ENCODE results near the gene MTHFSD.

MTHFSD gene

GRCh38 chr16:86558355-86559193 is 3.5 kb upstream of the MTHFSD start:
- no peak for TF ChIP-seq POLR2A (IDR thresholded peaks at IDR 0.05; ENCODE audit: low read length)
- TF ChIP-seq GATA1 (IDR thresholded peaks at IDR 0.05; ENCODE audit: low read depth, low read length), result no peak
- DNase-seq, result no peak

- no peak for DNase-seq
- TF ChIP-seq GATA1 (IDR thresholded peaks at IDR 0.05; ENCODE audit: low read depth, low read length) (no peak), POLR2A (IDR thresholded peaks at IDR 0.05; ENCODE audit: low read length) (no peak)
These were observed 2.6 kb upstream of the MTHFSD start for GRCh38 chr16:86557587-86557986.

- no peak for TF ChIP-seq POLR2A (IDR thresholded peaks at IDR 0.05; ENCODE audit: low read length)
- no peak for TF ChIP-seq GATA1 (IDR thresholded peaks at IDR 0.05; ENCODE audit: low read depth, low read length)
- DNase-seq, result no peak
These were observed 1.5 kb upstream of the MTHFSD start for GRCh38 chr16:86556576-86556975.

GRCh38 chr16:86555704-86556075 is 655 bp upstream of the MTHFSD start:
- no peak for DNase-seq
- TF ChIP-seq GATA1 (IDR thresholded peaks at IDR 0.05; ENCODE audit: low read depth, low read length) (no peak), POLR2A (IDR thresholded peaks at IDR 0.05; ENCODE audit: low read length) (no peak)

- TF ChIP-seq GATA1 (IDR thresholded peaks at IDR 0.05; ENCODE audit: low read depth, low read length) (no peak), POLR2A (IDR thresholded peaks at IDR 0.05; ENCODE audit: low read length) (no peak)
- no peak for DNase-seq
These were observed 477 bp downstream of the MTHFSD start for GRCh38 chr16:86554599-86554916.

- DNase-seq, result no peak
- no peak for TF ChIP-seq GATA1 (IDR thresholded peaks at IDR 0.05; ENCODE audit: low read depth, low read length)
- no peak for TF ChIP-seq POLR2A (IDR thresholded peaks at IDR 0.05; ENCODE audit: low read length)
These were observed 1.7 kb downstream of the MTHFSD start for GRCh38 chr16:86553356-86553755.

- TF ChIP-seq POLR2A (IDR thresholded peaks at IDR 0.05; ENCODE audit: low read length) (no peak), GATA1 (IDR thresholded peaks at IDR 0.05; ENCODE audit: low read depth, low read length) (no peak)
- no peak for DNase-seq
These were observed 4.8 kb downstream of the MTHFSD start for GRCh38 chr16:86550281-86550680.

GRCh38 chr16:86549893-86550190 is 5.2 kb downstream of the MTHFSD start:
- no peak for DNase-seq
- TF ChIP-seq GATA1 (IDR thresholded peaks at IDR 0.05; ENCODE audit: low read depth, low read length) (no peak), POLR2A (IDR thresholded peaks at IDR 0.05; ENCODE audit: low read length) (no peak)

GRCh38 chr16:86549076-86549892 is 5.8 kb downstream of the MTHFSD start:
- no peak for DNase-seq
- TF ChIP-seq POLR2A (IDR thresholded peaks at IDR 0.05; ENCODE audit: low read length) (no peak), GATA1 (IDR thresholded peaks at IDR 0.05; ENCODE audit: low read depth, low read length) (no peak)

- no peak for DNase-seq
- TF ChIP-seq POLR2A (IDR thresholded peaks at IDR 0.05; ENCODE audit: low read length) (no peak), GATA1 (IDR thresholded peaks at IDR 0.05; ENCODE audit: low read depth, low read length) (no peak)
These were observed 7.7 kb downstream of the MTHFSD start for GRCh38 chr16:86547286-86547685.

GRCh38 chr16:86546638-86547013 is 8.4 kb downstream of the MTHFSD start:
- TF ChIP-seq GATA1 (IDR thresholded peaks at IDR 0.05; ENCODE audit: low read depth, low read length) (no peak), POLR2A (IDR thresholded peaks at IDR 0.05; ENCODE audit: low read length) (no peak)

GRCh38 chr16:86545954-86546637 is 8.9 kb downstream of the MTHFSD start:
- DNase-seq, result no peak
- no peak for TF ChIP-seq GATA1 (IDR thresholded peaks at IDR 0.05; ENCODE audit: low read depth, low read length)
- TF ChIP-seq POLR2A (IDR thresholded peaks at IDR 0.05; ENCODE audit: low read length), result no peak

More at GRCh38 chr16:86546638-86547013, 8.4 kb downstream of the MTHFSD start:
- no peak for DNase-seq

- DNase-seq, result no peak
- TF ChIP-seq POLR2A (IDR thresholded peaks at IDR 0.05; ENCODE audit: low read length) (no peak), GATA1 (IDR thresholded peaks at IDR 0.05; ENCODE audit: low read depth, low read length) (no peak)
These were observed 9.6 kb downstream of the MTHFSD start for GRCh38 chr16:86545481-86545880.

Measured in erythroblast (primary cell).